Kidney epithelial cell (primary cell): ENCODE measurements around the gene ZCCHC7. TPM values are rescaled to one million over a fixed set of nuclear protein-coding genes. Genes with fewer than 3 reads are reported as not detected.

Experiments
- DNase-seq: peaks from one replicate; pipeline ENCODE4 v3.0.0-alpha.2; 2010; ENCODE audit warnings: low read depth
- H3K27me3 ChIP-seq: 2 replicates; pipeline ENCODE4 v1.6.0; 2011; ENCODE audit warnings: low read length; ENCODE audit not compliant: control insufficient read depth, insufficient read depth
- H3K36me3 ChIP-seq: 2 replicates; pipeline ENCODE4 v1.5.1; 2011; ENCODE audit warnings: low read length; ENCODE audit not compliant: control insufficient read depth, insufficient read depth
- H3K4me3 ChIP-seq: 2 replicates; pipeline ENCODE4 v1.5.1; 2011; ENCODE audit warnings: low read depth, mild to moderate bottlenecking, control low read depth, low read length
- total RNA-seq: library from RNA; depleted of rRNA; stranded (reverse); fragments of >200 nt; gene quantifications from 2 replicates; pipeline ENCODE4 v1.2.3, GENCODE V29; 2015
- TF ChIP-seq, protein P1 (sequence below): IDR thresholded peaks from 2 replicates; pipeline ENCODE4 v1.5.1; 2011; ENCODE audit warnings: mild to moderate bottlenecking, moderate library complexity, low read length, control low read depth, inconsistent platforms; ENCODE audit not compliant: insufficient read depth, poor library complexity, severe bottlenecking

Gene ZCCHC7
- total RNA-seq, 1 donor from 2014 or later: 18.0 TPM

DNA sequence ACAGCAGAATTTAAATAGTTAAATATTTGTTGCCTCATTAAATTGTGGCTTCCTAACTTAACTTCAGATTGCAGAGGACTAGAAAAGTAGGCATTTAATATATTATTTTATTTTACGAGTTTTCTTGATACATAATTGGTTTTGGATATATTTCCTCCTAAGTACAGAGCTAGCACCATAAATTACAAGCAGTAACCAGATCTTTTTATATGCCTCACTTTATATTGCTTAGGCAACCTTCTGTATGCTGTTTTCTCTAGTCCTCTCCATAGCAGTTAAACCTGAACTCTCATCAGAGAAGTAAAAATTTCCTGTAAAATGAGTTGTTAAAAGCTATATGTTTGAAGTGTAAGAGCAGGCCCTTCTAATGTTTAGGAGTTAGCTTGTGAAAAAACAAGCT lies 144.2 kb downstream of the ZCCHC7 start:
- no peak for DNase-seq
- Histone ChIP-seq H3K4me3 (no peak overlapping the region), H3K27me3 (no peaks in the 10 kb centered on the region), H3K36me3 (no peaks in the 10 kb centered on the region)
- TF ChIP-seq, protein P1, sequence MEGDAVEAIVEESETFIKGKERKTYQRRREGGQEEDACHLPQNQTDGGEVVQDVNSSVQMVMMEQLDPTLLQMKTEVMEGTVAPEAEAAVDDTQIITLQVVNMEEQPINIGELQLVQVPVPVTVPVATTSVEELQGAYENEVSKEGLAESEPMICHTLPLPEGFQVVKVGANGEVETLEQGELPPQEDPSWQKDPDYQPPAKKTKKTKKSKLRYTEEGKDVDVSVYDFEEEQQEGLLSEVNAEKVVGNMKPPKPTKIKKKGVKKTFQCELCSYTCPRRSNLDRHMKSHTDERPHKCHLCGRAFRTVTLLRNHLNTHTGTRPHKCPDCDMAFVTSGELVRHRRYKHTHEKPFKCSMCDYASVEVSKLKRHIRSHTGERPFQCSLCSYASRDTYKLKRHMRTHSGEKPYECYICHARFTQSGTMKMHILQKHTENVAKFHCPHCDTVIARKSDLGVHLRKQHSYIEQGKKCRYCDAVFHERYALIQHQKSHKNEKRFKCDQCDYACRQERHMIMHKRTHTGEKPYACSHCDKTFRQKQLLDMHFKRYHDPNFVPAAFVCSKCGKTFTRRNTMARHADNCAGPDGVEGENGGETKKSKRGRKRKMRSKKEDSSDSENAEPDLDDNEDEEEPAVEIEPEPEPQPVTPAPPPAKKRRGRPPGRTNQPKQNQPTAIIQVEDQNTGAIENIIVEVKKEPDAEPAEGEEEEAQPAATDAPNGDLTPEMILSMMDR: no peak

DNA sequence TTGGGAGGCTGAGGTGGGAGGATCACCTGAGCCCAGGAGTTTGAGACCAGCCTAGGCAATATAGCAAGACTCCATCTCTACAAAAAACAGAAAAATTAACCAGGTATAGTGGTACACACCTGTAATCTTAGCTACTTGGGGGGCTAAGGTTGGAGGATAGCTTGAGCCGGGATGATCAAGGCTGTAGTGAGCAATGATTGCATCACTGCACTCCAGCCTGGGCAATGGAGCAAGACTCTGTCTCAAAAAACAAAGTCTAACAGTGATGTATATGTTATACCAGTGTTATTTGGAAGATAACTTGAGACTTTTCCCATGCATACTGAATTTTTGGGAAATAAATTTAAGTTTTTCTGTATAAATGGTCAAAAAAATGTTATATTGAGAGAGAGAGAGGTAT lies 146.3 kb downstream of the ZCCHC7 start:
- Histone ChIP-seq H3K36me3 (no peaks in the 10 kb centered on the region), H3K27me3 (no peaks in the 10 kb centered on the region), H3K4me3 (no peak overlapping the region)
- DNase-seq: no peak
- TF ChIP-seq, protein P1: no peak

- no peak for DNase-seq
- H3K36me3 ChIP-seq: no peaks in the 10 kb centered on the region
- TF ChIP-seq, protein P1: no peak
- H3K27me3 ChIP-seq: no peaks in the 10 kb centered on the region
- H3K4me3 ChIP-seq: no peak overlapping the region
Observed at GRCh38 chr9:37269221-37269620, 148.8 kb downstream of the ZCCHC7 start.

- TF ChIP-seq, protein P1: no peak
- no peaks in the 10 kb centered on the region for H3K36me3 ChIP-seq
- H3K27me3 ChIP-seq: no peaks in the 10 kb centered on the region
- DNase-seq: no peak
- H3K4me3 ChIP-seq: no peak overlapping the region
Observed at GRCh38 chr9:37271679-37272078, 151.3 kb downstream of the ZCCHC7 start.

DNA sequence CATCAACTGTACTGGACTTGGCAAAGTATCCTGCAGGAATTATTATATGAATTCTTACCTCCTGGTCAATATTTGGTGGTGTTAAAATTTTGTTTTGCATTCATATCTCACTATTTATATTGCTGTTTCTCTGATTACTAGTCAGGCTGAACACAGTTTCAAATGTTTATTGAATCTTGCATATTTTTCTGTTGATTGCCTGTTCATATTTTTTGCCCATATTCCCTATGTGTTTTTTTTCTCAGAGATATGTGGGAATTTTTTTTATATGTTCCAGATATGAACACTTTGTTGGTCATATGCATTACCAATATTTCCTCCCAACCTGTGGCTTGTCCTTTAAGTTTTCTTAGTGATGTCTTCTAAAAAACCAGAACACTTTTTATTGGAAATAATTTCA lies 153.2 kb downstream of the ZCCHC7 start:
- no peak for DNase-seq
- TF ChIP-seq, protein P1: no peak
- H3K4me3 ChIP-seq: no peak overlapping the region
- no peaks in the 10 kb centered on the region for H3K36me3 ChIP-seq
- no peaks in the 10 kb centered on the region for H3K27me3 ChIP-seq

DNA sequence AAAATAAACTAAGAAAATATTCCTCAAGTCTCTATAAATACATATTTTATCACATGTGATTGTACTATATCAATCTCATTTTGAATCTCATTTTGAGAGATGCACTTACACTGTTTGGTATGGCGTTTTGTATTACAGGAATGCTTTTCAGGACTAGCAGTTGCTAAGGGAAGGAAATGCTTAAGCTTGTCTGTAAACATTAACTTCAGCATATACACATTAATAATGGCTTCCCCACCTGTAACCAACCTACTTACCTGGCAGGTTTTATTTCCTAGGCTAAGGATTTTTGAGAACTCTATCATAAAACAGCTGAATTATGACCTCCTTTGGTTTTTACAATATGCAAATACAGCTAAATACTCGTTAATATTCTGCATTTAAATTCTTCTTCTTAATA lies 161.2 kb downstream of the ZCCHC7 start:
- Histone ChIP-seq H3K4me3 (no peak overlapping the region), H3K27me3 (no peaks in the 10 kb centered on the region), H3K36me3 (no peaks in the 10 kb centered on the region)
- TF ChIP-seq, protein P1: no peak
- no peak for DNase-seq
